GM12878 (cell line): Measurements from ENCODE around the gene AADACL2. TPM values are rescaled to one million over a fixed set of nuclear protein-coding genes. Genes with fewer than 3 reads are reported as not detected.

Experiments used
- ATAC-seq: fragments of 200-7000 bp; cut with Tn5 transposase; 3 replicates; pipeline ENCODE4 v1.9.1; 2020; ENCODE audit warnings: mild to moderate bottlenecking, moderate library complexity
- BruUV-seq: library from RNA; stranded (reverse); fragments of 400-500 nt; replicated peaks from 2 replicates; lab custom pipeline; 2021; lab: Mats Ljungman, UMichigan
- CTCF ChIA-PET: fragments of 300-600 bp; sonication (Branson Sonifier 250); formaldehyde crosslinking; extraction: SDS; loops from one replicate; lab custom pipeline; 2021; ENCODE audit warnings: inconsistent platforms; lab: Yijun Ruan, JAX
- POLR2A ChIA-PET: fragments of 350-600 bp; formaldehyde crosslinking; extraction: SDS; loops from one replicate; lab custom pipeline; 2021; ENCODE audit warnings: inconsistent platforms; lab: Charles Lee
- RAD21 ChIA-PET: fragments of 300-600 bp; sonication (Branson Sonifier 250); formaldehyde crosslinking; loops from one replicate; lab custom pipeline; 2023; ENCODE audit warnings: antibody characterized with exemption; ENCODE audit not compliant: unreplicated experiment; lab: Charles Lee
- SMC1A ChIA-PET: fragments of 300-600 bp; sonication (Branson Sonifier 250); formaldehyde crosslinking; loops from one replicate; lab custom pipeline; 2023; ENCODE audit not compliant: unreplicated experiment, uncharacterized antibody; lab: Charles Lee
- DNase-seq: peaks from one replicate; pipeline ENCODE4 v3.0.0-alpha.2; 2011; ENCODE audit warnings: low read depth, low spot score
- FAIRE-seq: peaks from 3 replicates; lab custom pipeline; 2011; peaks lifted over from hg19 to GRCh38; lab: Jason Lieb, UNC
- H2AFZ ChIP-seq: 2 replicates; pipeline ENCODE4 v1.6.0; 2011; ENCODE audit warnings: low read depth, low read length, control low read depth; ENCODE audit not compliant: control insufficient read depth
- H3K27ac ChIP-seq: 2 replicates; pipeline ENCODE4 v1.5.1; 2011; ENCODE audit warnings: control low read depth; ENCODE audit not compliant: control insufficient read depth, insufficient read depth
- H3K27me3 ChIP-seq, 2 experiments: replicated peaks in 1 of 2; 2 replicates each; pipeline versions ENCODE4 v1.6.0 to v1.6.1; 2011; ENCODE audit warnings: low read length in 1 of 2; ENCODE audit not compliant: control insufficient read depth in 2 of 2, insufficient read depth in 2 of 2
- H3K36me3 ChIP-seq, 2 experiments: 2 replicates each; pipeline ENCODE4 v1.5.1; 2011; ENCODE audit warnings: low read length in 1 of 2; ENCODE audit not compliant: control insufficient read depth in 2 of 2, insufficient read depth in 2 of 2
- H3K4me1 ChIP-seq: 2 replicates; pipeline ENCODE4 v1.6.1; 2011; ENCODE audit warnings: mild to moderate bottlenecking, low read length, moderate library complexity, mixed read lengths; ENCODE audit not compliant: control insufficient read depth, insufficient read depth
- H3K4me2 ChIP-seq: 2 replicates; pipeline ENCODE4 v1.6.0; 2011; ENCODE audit warnings: control low read depth; ENCODE audit not compliant: control insufficient read depth, insufficient read depth
- H3K4me3 ChIP-seq: fragments of 200-600 bp; sonication (generic); 2 replicates; pipeline ENCODE4 v1.5.1; 2016
- H3K79me2 ChIP-seq: 2 replicates; pipeline ENCODE4 v1.6.0; 2011; ENCODE audit warnings: low read length; ENCODE audit not compliant: control insufficient read depth, insufficient read depth
- H3K9ac ChIP-seq: 2 replicates; pipeline ENCODE4 v1.8.0; 2011; ENCODE audit warnings: low read length, control low read depth, mixed read lengths; ENCODE audit not compliant: control insufficient read depth, insufficient read depth
- H3K9me3 ChIP-seq: replicated peaks from 3 replicates; pipeline ENCODE4 v1.5.1; 2011; ENCODE audit warnings: mild to moderate bottlenecking, low read length; ENCODE audit not compliant: control insufficient read depth, insufficient read depth
- H4K20me1 ChIP-seq: 2 replicates; pipeline ENCODE4 v1.6.0; 2011; ENCODE audit not compliant: control insufficient read depth, insufficient read depth
- E4F1 ChIP-seq: fragments of 450-650 bp; IDR thresholded peaks from 2 replicates; pipeline ENCODE4 v1.6.1; 2018; ENCODE audit warnings: borderline replicate concordance, mild to moderate bottlenecking; ENCODE audit not compliant: partially characterized antibody
- HCFC1 ChIP-seq: fragments of 150-350 bp; IDR thresholded peaks from 2 replicates; pipeline ENCODE4 v1.6.1; 2014; ENCODE audit warnings: low read length
- JUND ChIP-seq: IDR thresholded peaks from 2 replicates; pipeline ENCODE4 v1.6.1; 2012; ENCODE audit warnings: low read depth, mild to moderate bottlenecking, low read length, improper control_type of control experiment, moderate library complexity
- PAX8 ChIP-seq: fragments of 450-650 bp; IDR thresholded peaks from 2 replicates; pipeline ENCODE4 v1.6.1; 2017; ENCODE audit warnings: mild to moderate bottlenecking, moderate library complexity
- RAD51 ChIP-seq: fragments of 450-650 bp; IDR thresholded peaks from 2 replicates; pipeline ENCODE4 v1.6.1; 2016; ENCODE audit warnings: moderate library complexity, mild to moderate bottlenecking, inconsistent platforms
- RELA ChIP-seq: fragments of 450-650 bp; IDR thresholded peaks from 2 replicates; pipeline ENCODE4 v1.8.0; 2014; ENCODE audit warnings: borderline replicate concordance; ENCODE audit not compliant: partially characterized antibody
- RFX5 ChIP-seq: IDR thresholded peaks from 2 replicates; pipeline ENCODE4 v1.6.1; 2011; ENCODE audit warnings: low read depth, low read length, improper control_type of control experiment
- SIX5 ChIP-seq: IDR thresholded peaks from 2 replicates; pipeline ENCODE4 v1.6.1; 2011; ENCODE audit warnings: mild to moderate bottlenecking, low read depth, low read length, moderate library complexity; ENCODE audit not compliant: severe bottlenecking
- TCF7 ChIP-seq: IDR thresholded peaks from 2 replicates; pipeline ENCODE4 v1.6.1; 2014; ENCODE audit warnings: antibody characterized with exemption, borderline replicate concordance
- YY1 ChIP-seq: IDR thresholded peaks from 2 replicates; pipeline ENCODE4 v1.6.1; 2011; ENCODE audit warnings: low read depth, mild to moderate bottlenecking, low read length
- ZNF622 ChIP-seq: fragments of 450-650 bp; IDR thresholded peaks from 2 replicates; pipeline ENCODE4 v1.6.1; 2017; ENCODE audit warnings: mild to moderate bottlenecking, inconsistent platforms
- ZSCAN29 ChIP-seq: fragments of 450-650 bp; IDR thresholded peaks from 2 replicates; pipeline ENCODE4 v1.6.1; 2017; ENCODE audit warnings: mild to moderate bottlenecking, moderate library complexity
- ZZZ3 ChIP-seq: IDR thresholded peaks from 2 replicates; pipeline ENCODE4 v1.6.1; 2011; ENCODE audit warnings: low read depth; ENCODE audit not compliant: control insufficient read depth, insufficient read length
- WGBS: methylation state at CpG from one replicate; pipeline ENCODE4 v1.1.6; 2016; ENCODE audit warnings: low lambda C conversion rate; ENCODE audit not compliant: insufficient replicate concordance, insufficient coverage; ENCODE audit errors: missing lambda C conversion rate; 5-methylcytosine and 5-hydroxymethylcytosine counted together
- in situ Hi-C: fragments of 300-500 bp; cut with MboI; formaldehyde crosslinking; loops from 9 replicates; pipeline ENCODE4 v1.14.3; 2018; ENCODE audit warnings: mixed read lengths
- intact Hi-C: fragments of 100-400 bp; cut with micrococcal nuclease; formaldehyde crosslinking; loops from one replicate; pipeline ENCODE4 v1.14.2; 2022; ENCODE audit not compliant: unreplicated experiment
- polyA plus RNA-seq, 11 experiments: library from polyadenylated mRNA; depleted of rRNA in 4 of 11; unstranded in 6 of 11; stranded (reverse) in 5 of 11; fragments of >200 nt; fragmentation: Nextera tagmentation in 4 of 11; fragmentation: Illumina TruSeq in 1 of 11; extraction: Ambion mirVana in 4 of 11; extraction: Trizol in 1 of 11; gene quantifications; 1 replicate in 1 of 11; 2 replicates in 10 of 11; pipeline versions ENCODE4 v1.2.1 to v1.2.3, GENCODE V29; 2011 to 2016; ENCODE audit warnings: inconsistent platforms in 2 of 11, missing spikeins in 2 of 11, low read depth in 1 of 11
- total RNA-seq, 4 experiments: library from RNA; depleted of rRNA in 3 of 4; stranded (reverse); fragments of >200 nt in 3 of 4; fragmentation: Illumina TruSeq in 1 of 4; extraction: Trizol in 1 of 4; gene quantifications; 2 replicates each; pipeline versions ENCODE4 v1.2.1 to v1.2.3, GENCODE V29; 2013 to 2021
- TF ChIP-seq, protein P1 (sequence below): IDR thresholded peaks from 2 replicates; pipeline ENCODE4 v1.6.1; 2011; ENCODE audit warnings: borderline replicate concordance, low read depth, mild to moderate bottlenecking, moderate library complexity, mixed read lengths, low read length; ENCODE audit not compliant: insufficient read depth; ENCODE audit errors: extremely low read length

The AADACL2 gene
- total and polyA plus RNA-seq, 10 of the 15 experiments (the other 5 are each of a cell fraction or from before 2014, with no cell fraction given), result not detected

- H3K4me2 ChIP-seq, result no peak overlapping the region
- ChIA-PET SMC1A (no interaction called here), CTCF (interaction anchor here (0.7 kb wide), 1 partner anchor 29 kb away, joined by 3 read pairs; no protein-coding TSS in a partner anchor), RAD21 (no interaction called here), POLR2A (no interaction called here)
- WGBS, result 55% methylated on average over 2 of the region's 2 CpGs
- no peaks in the 10 kb centered on the region for H3K9me3 ChIP-seq
- H2AFZ ChIP-seq, result no peak overlapping the region
- DNase-seq (no peak), ATAC-seq (no peak), FAIRE-seq (no peak)
- H3K27me3 ChIP-seq, result no peaks in the 10 kb centered on the region
- no peak overlapping the region for H3K27ac ChIP-seq
- H4K20me1 ChIP-seq, result no peaks in the 10 kb centered on the region
- no peak overlapping the region for H3K9ac ChIP-seq
- no peaks in the 10 kb centered on the region for H3K4me1 ChIP-seq
- intact Hi-C loops (no loop called here), in situ Hi-C loops (no loop called here)
- no peak overlapping the region for H3K4me3 ChIP-seq
- no TSS peak for BruUV-seq
- H3K36me3 ChIP-seq, result no peaks in the 10 kb centered on the region
- TF ChIP-seq, protein P1, sequence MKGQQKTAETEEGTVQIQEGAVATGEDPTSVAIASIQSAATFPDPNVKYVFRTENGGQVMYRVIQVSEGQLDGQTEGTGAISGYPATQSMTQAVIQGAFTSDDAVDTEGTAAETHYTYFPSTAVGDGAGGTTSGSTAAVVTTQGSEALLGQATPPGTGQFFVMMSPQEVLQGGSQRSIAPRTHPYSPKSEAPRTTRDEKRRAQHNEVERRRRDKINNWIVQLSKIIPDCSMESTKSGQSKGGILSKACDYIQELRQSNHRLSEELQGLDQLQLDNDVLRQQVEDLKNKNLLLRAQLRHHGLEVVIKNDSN, result no peak
- no peak for TF ChIP-seq ZSCAN29
- TF ChIP-seq HCFC1, result no peak
- no peak for TF ChIP-seq ZZZ3
- H3K79me2 ChIP-seq, result no peaks in the 10 kb centered on the region
Observed at GRCh38 chr3:151750678-151751077, 17.0 kb downstream of the AADACL2 start.

- no peak overlapping the region for H3K27ac ChIP-seq
- H3K4me2 ChIP-seq, result no peak overlapping the region
- no peak for FAIRE-seq
- H4K20me1 ChIP-seq, result no peaks in the 10 kb centered on the region
- no peak overlapping the region for H3K4me3 ChIP-seq
- POLR2A ChIA-PET, result no interaction called here
- no TSS peak for BruUV-seq
- SMC1A ChIA-PET, result no interaction called here
- no peaks in the 10 kb centered on the region for H3K4me1 ChIP-seq
- CTCF ChIA-PET, result no interaction called here
- RAD21 ChIA-PET, result no interaction called here
- ATAC-seq, result no peak
- in situ Hi-C loops, result no loop called here
- TF ChIP-seq RFX5, result no peak
- no peak for TF ChIP-seq PAX8
- no peak for TF ChIP-seq ZNF622
- TF ChIP-seq RELA, result no peak
- no peak for TF ChIP-seq E4F1
- TF ChIP-seq SIX5, result no peak
- TF ChIP-seq RAD51, result no peak
- no peak for TF ChIP-seq YY1
- no peak for TF ChIP-seq TCF7
- no peak for TF ChIP-seq JUND
- no peaks in the 10 kb centered on the region for H3K79me2 ChIP-seq
- H3K9me3 ChIP-seq, result no peaks in the 10 kb centered on the region
- H3K27me3 ChIP-seq, result no peaks in the 10 kb centered on the region
- H2AFZ ChIP-seq, result no peak overlapping the region
- intact Hi-C loops, result no loop called here
- H3K36me3 ChIP-seq, result no peaks in the 10 kb centered on the region
- no peak for DNase-seq
- H3K9ac ChIP-seq, result no peak overlapping the region
- 0% methylated on average over 1 of the region's 1 CpG for WGBS
Observed at GRCh38 chr3:151751161-151751560, 17.4 kb downstream of the AADACL2 start.
